GM19372 (cell line): Measurements from ENCODE around the gene SH3PXD2A.
"Not testable (repeated sequence)": the region's sequence is repeated elsewhere in the genome, so short reads cannot be mapped to it uniquely, and the experiment has no call there.

Experiments
- ATAC-seq: cut with Tn5 transposase; IDR thresholded peaks from one replicate; pipeline ENCODE4 v1.9.1; 2021; ENCODE audit warnings: mild to moderate bottlenecking, low read depth, moderate library complexity; ENCODE audit not compliant: unreplicated experiment

SH3PXD2A gene

GRCh38 chr10:103731609-103732270 lies 123.6 kb downstream of the SH3PXD2A start:
- no peak for ATAC-seq

GRCh38 chr10:103731026-103731425 lies 124.3 kb downstream of the SH3PXD2A start:
- ATAC-seq = not testable (repeated sequence)

- ATAC-seq = no peak
Measured at GRCh38 chr10:103729851-103730250, 125.5 kb downstream of the SH3PXD2A start.

- ATAC-seq = no peak
Measured at GRCh38 chr10:103727991-103728689, 127.2 kb downstream of the SH3PXD2A start.

- ATAC-seq = no peak
Measured at GRCh38 chr10:103727546-103727963, 127.8 kb downstream of the SH3PXD2A start.

- ATAC-seq = no peak
Measured at GRCh38 chr10:103726637-103727036, 128.7 kb downstream of the SH3PXD2A start.

- no peak for ATAC-seq
Measured at GRCh38 chr10:103725242-103725641, 130.1 kb downstream of the SH3PXD2A start.

- no peak for ATAC-seq
Measured at GRCh38 chr10:103724771-103725170, 130.6 kb downstream of the SH3PXD2A start.

- ATAC-seq = no peak
Measured at GRCh38 chr10:103724074-103724473, 131.3 kb downstream of the SH3PXD2A start.

- no peak for ATAC-seq
Measured at GRCh38 chr10:103723557-103723956, 131.8 kb downstream of the SH3PXD2A start.

GRCh38 chr10:103722632-103723031 lies 132.7 kb downstream of the SH3PXD2A start:
- ATAC-seq = no peak

- no peak for ATAC-seq
Measured at GRCh38 chr10:103720964-103721335, 134.4 kb downstream of the SH3PXD2A start.

GRCh38 chr10:103720328-103720963 lies 134.9 kb downstream of the SH3PXD2A start:
- ATAC-seq = no peak

GRCh38 chr10:103719036-103719435 lies 136.3 kb downstream of the SH3PXD2A start:
- no peak for ATAC-seq

GRCh38 chr10:103718247-103718620 lies 137.1 kb downstream of the SH3PXD2A start:
- no peak for ATAC-seq

GRCh38 chr10:103717341-103718246 lies 137.8 kb downstream of the SH3PXD2A start:
- no peak for ATAC-seq

GRCh38 chr10:103716206-103717160 lies 138.9 kb downstream of the SH3PXD2A start:
- ATAC-seq = no peak

GRCh38 chr10:103715430-103715829 lies 139.9 kb downstream of the SH3PXD2A start:
- ATAC-seq = no peak

- ATAC-seq = no peak
Measured at GRCh38 chr10:103714232-103714891, 141.0 kb downstream of the SH3PXD2A start.
